WTC11 (cell line): ENCODE measurements around the gene RIPK1. TPM values are rescaled to one million over a fixed set of nuclear protein-coding genes. Genes with fewer than 3 reads are reported as not detected.

ENCODE experiments used
- ATAC-seq: fragments of 200-7000 bp; cut with Tn5 transposase; 2 replicates; pipeline ENCODE4 v1.10.0; 2021; ENCODE audit warnings: mild to moderate bottlenecking, moderate library complexity
- CTCF ChIA-PET: fragments of 300-600 bp; sonication (Branson Sonifier 250); formaldehyde crosslinking; loops from one replicate; lab custom pipeline; 2021; ENCODE audit warnings: antibody characterized with exemption; lab: Charles Lee
- POLR2A ChIA-PET: fragments of 350-600 bp; sonication (Branson Sonifier 250); formaldehyde crosslinking; loops from one replicate; lab custom pipeline; 2021; ENCODE audit warnings: antibody characterized with exemption; lab: Charles Lee
- DNase-seq: peaks from one replicate; pipeline ENCODE4 v3.0.0; 2021; ENCODE audit warnings: low spot score
- H3K27ac Mint-ChIP-seq: 2 replicates; pipeline ENCODE4 v1.8.0; 2021; ENCODE audit warnings: mixed read lengths
- H3K27me3 Mint-ChIP-seq: 2 replicates; pipeline ENCODE4 v1.8.0; 2021; ENCODE audit warnings: low read depth, mild to moderate bottlenecking, moderate library complexity, mixed read lengths
- H3K36me3 Mint-ChIP-seq: 2 replicates; pipeline ENCODE4 v1.8.0; 2021; ENCODE audit warnings: mixed read lengths
- H3K4me1 Mint-ChIP-seq: 2 replicates; pipeline ENCODE4 v1.8.0; 2022; ENCODE audit warnings: mixed read lengths
- H3K4me3 Mint-ChIP-seq: 2 replicates; pipeline ENCODE4 v1.8.0; 2021; ENCODE audit warnings: mild to moderate bottlenecking, moderate library complexity, mixed read lengths
- H3K9me3 Mint-ChIP-seq: 2 replicates; pipeline ENCODE4 v1.8.0; 2021; ENCODE audit warnings: mixed read lengths
- AR ChIP-seq: fragments of 250-450 bp; sonication (Bioruptor Pico); IDR thresholded peaks from 2 replicates; pipeline ENCODE4 v1.9.0; 2021; ENCODE audit warnings: mild to moderate bottlenecking
- ARID4B ChIP-seq: sonication (generic); formaldehyde crosslinking; IDR thresholded peaks from 2 replicates; pipeline ENCODE4 v1.8.0; 2023; ENCODE audit warnings: missing genetic modification reagents, mild to moderate bottlenecking, borderline replicate concordance
- ATF1 ChIP-seq: sonication (generic); formaldehyde crosslinking; IDR thresholded peaks from 2 replicates; pipeline ENCODE4 v1.8.1; 2023; ENCODE audit warnings: mild to moderate bottlenecking, moderate library complexity, missing genetic modification reagents
- ESRRA ChIP-seq: sonication (generic); formaldehyde crosslinking; IDR thresholded peaks from 2 replicates; pipeline ENCODE4 v1.8.1; 2022; ENCODE audit warnings: mild to moderate bottlenecking, missing genetic modification reagents, borderline replicate concordance
- GABPB1 ChIP-seq: sonication (generic); formaldehyde crosslinking; IDR thresholded peaks from 2 replicates; pipeline ENCODE4 v1.8.1; 2023; ENCODE audit warnings: mild to moderate bottlenecking, missing genetic modification reagents
- IRF1 ChIP-seq: sonication (generic); formaldehyde crosslinking; IDR thresholded peaks from 2 replicates; pipeline ENCODE4 v1.8.0; 2023; ENCODE audit warnings: missing genetic modification reagents
- KAT7 ChIP-seq: sonication (generic); formaldehyde crosslinking; IDR thresholded peaks from 2 replicates; pipeline ENCODE4 v1.8.1; 2023; ENCODE audit warnings: missing genetic modification reagents, mild to moderate bottlenecking, borderline replicate concordance
- NFE2L1 ChIP-seq: sonication (generic); formaldehyde crosslinking; IDR thresholded peaks from 2 replicates; pipeline ENCODE4 v1.8.1; 2023; ENCODE audit warnings: missing genetic modification reagents
- NR3C1 ChIP-seq: sonication (generic); formaldehyde crosslinking; conservative IDR thresholded peaks from 2 replicates; pipeline ENCODE4 v1.8.1; 2023; ENCODE audit warnings: low read depth, mild to moderate bottlenecking, missing genetic modification reagents
- OVOL2 ChIP-seq: fragments of 250-450 bp; sonication (Bioruptor Pico); IDR thresholded peaks from 2 replicates; pipeline ENCODE4 v1.9.0; 2021; ENCODE audit warnings: mild to moderate bottlenecking, borderline replicate concordance
- SMAD3 ChIP-seq: sonication (generic); formaldehyde crosslinking; IDR thresholded peaks from 2 replicates; pipeline ENCODE4 v1.8.0; 2022; ENCODE audit warnings: missing genetic modification reagents, mild to moderate bottlenecking, borderline replicate concordance
- TEAD1 ChIP-seq: sonication (generic); formaldehyde crosslinking; IDR thresholded peaks from 2 replicates; pipeline ENCODE4 v1.8.0; 2022; ENCODE audit warnings: mild to moderate bottlenecking, missing genetic modification reagents
- USF1 ChIP-seq: sonication (generic); formaldehyde crosslinking; IDR thresholded peaks from 2 replicates; pipeline ENCODE4 v1.8.0; 2022; ENCODE audit warnings: mild to moderate bottlenecking, missing genetic modification reagents
- ZNF121 ChIP-seq: sonication (generic); formaldehyde crosslinking; IDR thresholded peaks from 2 replicates; pipeline ENCODE4 v1.8.0; 2023; ENCODE audit warnings: missing genetic modification reagents
- ZNF138 ChIP-seq: sonication (generic); formaldehyde crosslinking; conservative IDR thresholded peaks from 2 replicates; pipeline ENCODE4 v1.8.1; 2022; ENCODE audit warnings: mild to moderate bottlenecking, moderate library complexity, missing genetic modification reagents
- total RNA-seq: library from RNA; stranded (reverse); gene quantifications from 3 replicates; pipeline ENCODE4 v1.2.3, GENCODE V29; 2021
- TF ChIP-seq, protein P1 (sequence below): sonication (generic); formaldehyde crosslinking; IDR thresholded peaks from 2 replicates; pipeline ENCODE4 v1.8.1; 2022; ENCODE audit warnings: missing genetic modification reagents, borderline replicate concordance
- TF ChIP-seq, protein P2 (sequence below): sonication (generic); formaldehyde crosslinking; conservative IDR thresholded peaks from 2 replicates; pipeline ENCODE4 v1.8.1; 2023; ENCODE audit warnings: mild to moderate bottlenecking, low read depth, missing genetic modification reagents, moderate library complexity
- TF ChIP-seq, protein P3 (sequence below): sonication (generic); formaldehyde crosslinking; conservative IDR thresholded peaks from 2 replicates; pipeline ENCODE4 v1.8.1; 2022; ENCODE audit warnings: mild to moderate bottlenecking, missing genetic modification reagents

RIPK1 gene
- total RNA-seq, 1 experiment from 2014 or later, result 8.7 TPM

- TF ChIP-seq, protein P1, sequence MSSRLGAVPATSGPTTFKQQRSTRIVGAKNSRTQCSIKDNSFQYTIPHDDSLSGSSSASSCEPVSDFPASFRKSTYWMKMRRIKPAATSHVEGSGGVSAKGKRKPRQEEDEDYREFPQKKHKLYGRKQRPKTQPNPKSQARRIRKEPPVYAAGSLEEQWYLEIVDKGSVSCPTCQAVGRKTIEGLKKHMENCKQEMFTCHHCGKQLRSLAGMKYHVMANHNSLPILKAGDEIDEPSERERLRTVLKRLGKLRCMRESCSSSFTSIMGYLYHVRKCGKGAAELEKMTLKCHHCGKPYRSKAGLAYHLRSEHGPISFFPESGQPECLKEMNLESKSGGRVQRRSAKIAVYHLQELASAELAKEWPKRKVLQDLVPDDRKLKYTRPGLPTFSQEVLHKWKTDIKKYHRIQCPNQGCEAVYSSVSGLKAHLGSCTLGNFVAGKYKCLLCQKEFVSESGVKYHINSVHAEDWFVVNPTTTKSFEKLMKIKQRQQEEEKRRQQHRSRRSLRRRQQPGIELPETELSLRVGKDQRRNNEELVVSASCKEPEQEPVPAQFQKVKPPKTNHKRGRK (CRISPR knock-in tag), result no peak
Measured at GRCh38 chr6:3138341-3138740, 70.0 kb downstream of the RIPK1 start (continued).

DNA sequence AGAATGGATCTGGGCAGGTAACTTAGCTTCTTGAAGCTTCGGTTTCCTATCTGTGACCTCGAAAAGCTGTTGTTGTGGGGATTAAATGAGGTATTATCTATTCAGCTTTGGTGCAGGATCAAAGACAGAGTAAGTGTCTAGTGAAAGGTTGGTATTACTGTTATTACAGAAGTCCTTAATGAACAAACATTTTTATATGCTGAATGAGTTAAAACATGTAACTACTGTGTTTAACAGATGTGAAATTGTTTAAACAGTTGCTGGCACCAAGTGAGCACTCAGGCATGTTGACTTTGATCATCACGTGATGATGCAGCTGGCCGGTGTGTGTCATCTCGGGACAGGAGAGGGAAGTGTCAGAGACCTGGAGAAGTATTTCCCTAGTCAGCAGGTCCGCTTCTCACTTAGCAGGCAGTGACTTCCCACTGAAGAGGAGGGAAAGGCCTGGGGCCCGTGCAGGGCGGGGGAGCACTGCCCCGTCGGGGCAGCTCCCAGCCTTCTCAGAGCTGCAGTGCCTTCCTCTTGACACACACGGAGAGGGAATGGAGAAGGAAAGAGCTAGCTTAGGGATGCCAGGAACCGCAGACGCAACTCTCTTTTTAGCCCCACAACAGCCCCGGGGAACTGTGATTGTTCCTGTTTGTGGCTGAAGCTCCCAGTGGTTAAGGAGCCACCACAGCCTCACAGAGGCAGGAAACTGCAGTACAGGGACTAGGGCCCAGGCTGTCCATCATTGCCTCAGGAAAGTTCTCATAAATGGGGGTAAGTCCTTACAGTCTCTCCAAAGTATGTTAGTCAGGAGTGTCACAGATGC lies 71.0 kb downstream of the RIPK1 start:
- CTCF ChIA-PET, result interaction anchor here (0.6 to 1.2 kb wide), 4 partner anchors 14 to 112 kb away, joined by 3 to 6 read pairs (median 4); partner anchors contain the start of gene TUBB2A
- Mint-ChIP-seq H3K27me3 (no peaks in the 10 kb centered on the region), H3K4me3 (no peak overlapping the region), H3K9me3 (no peaks in the 10 kb centered on the region)
- ATAC-seq, result peak; percentile 43
- TF ChIP-seq NFE2L1 (CRISPR knock-in tag) (no peak), NR3C1 (CRISPR knock-in tag) (no peak), GABPB1 (CRISPR knock-in tag) (peak; percentile 48; the same call in 1 of the 2 replicates)
- TF ChIP-seq, all 79 proteins: peak for 1
- Mint-ChIP-seq H3K27ac (peak overlapping the region; percentile 52), H3K36me3 (peaks cover 54% of the 10 kb centered on the region), H3K4me1 (peaks cover 35% of the 10 kb centered on the region)
- POLR2A ChIA-PET, result no interaction called here
- DNase-seq, result no peak

GRCh38 chr6:3140201-3140600 lies 71.9 kb downstream of the RIPK1 start:
- CTCF ChIA-PET, result interaction anchor here (1.0 to 1.2 kb wide), 2 partner anchors 17 to 111 kb away, joined by 4 to 6 read pairs; partner anchors contain the start of gene TUBB2A
- ATAC-seq (no peak), DNase-seq (no peak)
- peaks cover 38% of the 10 kb centered on the region for H3K4me1 Mint-ChIP-seq
- POLR2A ChIA-PET, result no interaction called here
- H3K9me3 Mint-ChIP-seq, result no peaks in the 10 kb centered on the region
- peak overlapping the region; percentile 13; the same call in 1 of the 2 replicates for H3K27ac Mint-ChIP-seq
- H3K36me3 Mint-ChIP-seq, result peaks cover 58% of the 10 kb centered on the region
- no peaks in the 10 kb centered on the region for H3K27me3 Mint-ChIP-seq
- H3K4me3 Mint-ChIP-seq, result no peak overlapping the region
- TF ChIP-seq USF1 (CRISPR knock-in tag) (no peak), AR (CRISPR knock-in tag) (no peak), OVOL2 (no peak), ZNF121 (no peak), IRF1 (CRISPR knock-in tag) (no peak), SMAD3 (CRISPR knock-in tag) (no peak), ARID4B (CRISPR knock-in tag) (no peak), ZNF138 (no peak), ATF1 (no peak), TEAD1 (no peak), ESRRA (CRISPR knock-in tag) (no peak), KAT7 (CRISPR knock-in tag) (no peak)
- TF ChIP-seq, protein P2, sequence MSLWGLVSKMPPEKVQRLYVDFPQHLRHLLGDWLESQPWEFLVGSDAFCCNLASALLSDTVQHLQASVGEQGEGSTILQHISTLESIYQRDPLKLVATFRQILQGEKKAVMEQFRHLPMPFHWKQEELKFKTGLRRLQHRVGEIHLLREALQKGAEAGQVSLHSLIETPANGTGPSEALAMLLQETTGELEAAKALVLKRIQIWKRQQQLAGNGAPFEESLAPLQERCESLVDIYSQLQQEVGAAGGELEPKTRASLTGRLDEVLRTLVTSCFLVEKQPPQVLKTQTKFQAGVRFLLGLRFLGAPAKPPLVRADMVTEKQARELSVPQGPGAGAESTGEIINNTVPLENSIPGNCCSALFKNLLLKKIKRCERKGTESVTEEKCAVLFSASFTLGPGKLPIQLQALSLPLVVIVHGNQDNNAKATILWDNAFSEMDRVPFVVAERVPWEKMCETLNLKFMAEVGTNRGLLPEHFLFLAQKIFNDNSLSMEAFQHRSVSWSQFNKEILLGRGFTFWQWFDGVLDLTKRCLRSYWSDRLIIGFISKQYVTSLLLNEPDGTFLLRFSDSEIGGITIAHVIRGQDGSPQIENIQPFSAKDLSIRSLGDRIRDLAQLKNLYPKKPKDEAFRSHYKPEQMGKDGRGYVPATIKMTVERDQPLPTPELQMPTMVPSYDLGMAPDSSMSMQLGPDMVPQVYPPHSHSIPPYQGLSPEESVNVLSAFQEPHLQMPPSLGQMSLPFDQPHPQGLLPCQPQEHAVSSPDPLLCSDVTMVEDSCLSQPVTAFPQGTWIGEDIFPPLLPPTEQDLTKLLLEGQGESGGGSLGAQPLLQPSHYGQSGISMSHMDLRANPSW (CRISPR knock-in tag), result no peak
- TF ChIP-seq, protein P3, sequence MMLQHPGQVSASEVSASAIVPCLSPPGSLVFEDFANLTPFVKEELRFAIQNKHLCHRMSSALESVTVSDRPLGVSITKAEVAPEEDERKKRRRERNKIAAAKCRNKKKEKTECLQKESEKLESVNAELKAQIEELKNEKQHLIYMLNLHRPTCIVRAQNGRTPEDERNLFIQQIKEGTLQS (CRISPR knock-in tag), result no peak
